Posterior vena cava (tissue), 2 donors: ENCODE measurements around the gene AGAP5. TPM values are rescaled to one million over a fixed set of nuclear protein-coding genes. Genes with fewer than 3 reads are reported as not detected.
A peak's percentile ranks its signal among the peaks of the same experiment; 100 is the strongest.

Experiments
- DNase-seq: peaks from one replicate; pipeline ENCODE4 v3.0.0-alpha.2; 2020; ENCODE audit warnings: low spot score
- intact Hi-C, 2 donors: fragments of 100-400 bp; cut with DNase I; formaldehyde crosslinking; loops; one replicate each; pipeline versions ENCODE4 v1.14.1 to v1.14.2; 2022 to 2023
- total RNA-seq, 2 donors: library from RNA; stranded (reverse); fragmentation: NEBNext Ultra II Directional; extraction: Animal tissue kit (Norgen Biotek cat#: 25700); gene quantifications; one replicate each; pipeline ENCODE4 v1.2.1, GENCODE V29; 2021
- donor health status: DM: yes; HTN: yes; CAD: no.
- donor health status: DM: yes; HTN: yes; CAD: no.

Gene AGAP5
- total RNA-seq, 2 donors from 2014 or later, result 7.3 to 7.8 TPM

DNA sequence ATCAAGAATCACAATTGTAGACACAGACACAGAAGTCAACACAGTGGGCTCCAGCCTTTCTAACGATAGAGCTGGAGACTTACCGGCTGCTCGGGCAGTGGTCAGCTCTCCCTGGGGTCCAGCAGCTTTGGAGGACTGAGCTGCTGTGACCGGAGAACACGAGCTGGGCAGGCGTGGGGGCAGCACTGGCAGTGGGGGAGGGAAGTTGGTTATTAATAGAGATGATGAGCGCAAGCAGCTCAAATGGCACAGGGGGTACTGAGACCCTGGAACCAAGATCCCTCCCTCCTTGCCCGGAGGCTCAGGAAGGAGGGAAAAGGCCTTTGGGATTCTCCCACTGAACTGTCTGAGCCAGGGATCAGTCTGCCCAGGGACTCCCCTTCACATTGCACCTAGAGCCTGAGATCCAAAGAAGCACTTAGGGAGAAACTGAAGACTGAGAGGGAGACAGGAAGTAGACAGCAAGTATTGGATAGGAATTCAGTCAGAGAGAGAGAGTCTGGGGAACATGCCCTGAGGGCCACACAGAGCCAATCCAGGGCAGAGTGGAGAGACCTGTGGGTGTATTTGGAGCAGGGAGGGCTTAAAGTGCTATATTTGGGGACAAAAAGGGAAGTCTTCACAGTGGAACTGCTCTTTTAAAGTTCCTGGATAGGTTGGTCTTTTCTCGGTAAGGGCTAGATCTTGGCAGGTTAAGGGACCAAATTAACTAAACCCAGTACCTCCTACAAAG, 56.4 kb downstream of the AGAP5 start, which contains the start of gene MYOZ1:
Gene MYOZ1 (minus strand): TSS at position 147 of the 733 bp plus-strand sequence. CDS start 1,457 bp downstream, outside the sequence.
- intact Hi-C loops, result loop anchor here (2.0 to 5.0 kb wide), 2 partner anchors 113 to 114 kb away; no protein-coding TSS in a partner anchor
- DNase-seq, result no peak

DNA sequence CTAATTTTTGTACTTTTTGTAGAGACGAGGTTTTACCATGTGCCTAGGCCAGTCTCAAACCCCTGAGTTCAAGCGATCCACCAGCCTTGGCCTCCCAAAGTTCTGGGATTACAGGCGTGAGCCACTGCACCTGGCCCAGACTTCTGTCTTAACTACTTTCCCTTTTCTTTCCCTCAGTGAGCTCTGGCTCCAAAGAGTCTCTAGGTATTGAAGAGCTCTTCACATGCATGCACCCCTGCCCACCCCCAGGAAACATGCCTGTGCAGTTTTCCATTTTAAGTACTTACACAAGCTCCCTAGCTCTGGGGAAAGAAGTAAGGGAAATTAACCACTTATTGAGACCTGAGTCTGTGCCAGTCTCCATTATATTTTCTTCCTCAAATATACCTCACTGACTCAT, 58.6 kb downstream of the AGAP5 start:
- intact Hi-C loops, result no loop called here
- no peak for DNase-seq

DNA sequence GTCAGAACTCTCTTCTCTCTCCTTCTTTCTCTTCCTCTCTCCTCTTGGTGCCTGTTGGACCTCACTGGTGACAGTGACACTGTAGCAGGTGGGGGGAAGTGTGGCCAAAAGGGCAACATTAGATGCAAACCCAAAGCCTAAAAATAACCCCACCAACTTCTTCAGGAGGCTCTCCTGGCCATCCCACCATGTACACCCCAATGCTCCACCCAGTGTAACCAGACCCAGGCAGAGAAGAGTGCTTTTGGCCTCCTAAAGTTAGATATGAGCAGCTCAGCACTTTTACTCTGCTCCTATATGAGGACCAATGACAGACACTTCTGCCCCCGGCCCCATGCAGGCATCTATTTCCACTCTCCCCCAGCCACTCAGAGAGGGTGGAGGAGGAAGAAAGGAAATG, 62.1 kb downstream of the AGAP5 start:
- no peak for DNase-seq
- intact Hi-C loops, result no loop called here

DNA sequence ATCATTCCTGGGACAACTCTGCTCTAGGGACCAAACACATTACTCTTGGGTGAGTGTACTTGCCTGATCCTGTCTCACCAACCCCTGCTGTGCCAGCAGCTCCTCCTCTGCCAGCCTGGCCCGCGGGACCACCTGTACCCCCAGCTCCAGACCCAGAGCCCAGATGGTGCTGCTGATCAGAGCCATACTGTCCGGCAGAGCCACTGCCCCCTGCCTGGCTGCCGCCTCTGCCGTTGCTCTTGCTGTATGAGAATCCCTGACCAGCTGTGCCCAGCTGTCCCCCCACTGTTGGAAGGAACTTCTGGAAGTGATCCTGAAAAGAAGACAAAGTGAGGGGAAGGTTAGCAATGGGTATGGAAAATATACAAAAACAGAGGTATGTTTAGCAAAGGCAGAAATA, 63.5 kb downstream of the AGAP5 start:
- no peak for DNase-seq
- intact Hi-C loops, result no loop called here

GRCh38 chr10:73629165-73629564, 68.7 kb downstream of the AGAP5 start:
- intact Hi-C loops, result no loop called here
- no peak for DNase-seq

DNA sequence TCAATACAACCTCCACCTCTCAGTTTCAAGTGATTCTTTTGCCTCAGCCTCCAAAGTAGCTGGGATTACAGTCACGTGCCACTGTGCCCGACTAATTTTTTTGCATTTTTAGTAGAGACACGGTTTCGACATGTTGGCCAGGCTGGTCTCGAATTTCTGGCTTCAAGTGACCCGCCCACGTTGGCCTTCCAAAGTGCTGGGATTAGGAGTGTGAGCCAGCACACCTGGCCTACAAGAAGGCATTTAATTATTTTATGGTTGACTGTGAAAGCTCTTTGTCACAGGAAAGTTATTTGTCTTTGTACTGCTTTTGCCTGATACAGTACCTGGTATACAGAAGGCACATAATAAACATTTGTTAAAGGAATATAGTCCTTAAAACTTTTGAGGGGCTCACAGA, 69.5 kb downstream of the AGAP5 start:
- intact Hi-C loops, result no loop called here
- DNase-seq, result peak; percentile 38

DNA sequence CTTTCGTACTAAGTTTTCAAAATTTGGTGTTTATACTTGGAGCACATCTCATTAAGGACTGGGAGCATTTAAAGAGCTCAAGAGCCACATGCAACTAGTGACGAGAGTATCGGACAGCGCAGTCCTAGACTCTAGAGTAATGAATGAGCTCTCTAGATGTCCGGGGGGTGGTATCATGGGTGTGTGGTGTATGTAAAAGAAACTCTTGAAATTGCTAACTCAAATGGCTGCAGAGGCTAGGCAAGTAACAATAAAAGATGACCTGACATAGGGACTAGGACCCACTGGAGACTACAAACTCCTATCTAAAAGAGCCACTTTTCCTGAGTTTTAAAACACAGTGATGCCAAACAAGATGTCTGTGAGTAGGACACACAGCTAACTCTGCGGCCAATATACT, 70.6 kb downstream of the AGAP5 start:
- intact Hi-C loops, result no loop called here
- no peak for DNase-seq

- intact Hi-C loops, result no loop called here
- DNase-seq, result peak; percentile 97
Observed at GRCh38 chr10:73625884-73626752, 71.8 kb downstream of the AGAP5 start.

DNA sequence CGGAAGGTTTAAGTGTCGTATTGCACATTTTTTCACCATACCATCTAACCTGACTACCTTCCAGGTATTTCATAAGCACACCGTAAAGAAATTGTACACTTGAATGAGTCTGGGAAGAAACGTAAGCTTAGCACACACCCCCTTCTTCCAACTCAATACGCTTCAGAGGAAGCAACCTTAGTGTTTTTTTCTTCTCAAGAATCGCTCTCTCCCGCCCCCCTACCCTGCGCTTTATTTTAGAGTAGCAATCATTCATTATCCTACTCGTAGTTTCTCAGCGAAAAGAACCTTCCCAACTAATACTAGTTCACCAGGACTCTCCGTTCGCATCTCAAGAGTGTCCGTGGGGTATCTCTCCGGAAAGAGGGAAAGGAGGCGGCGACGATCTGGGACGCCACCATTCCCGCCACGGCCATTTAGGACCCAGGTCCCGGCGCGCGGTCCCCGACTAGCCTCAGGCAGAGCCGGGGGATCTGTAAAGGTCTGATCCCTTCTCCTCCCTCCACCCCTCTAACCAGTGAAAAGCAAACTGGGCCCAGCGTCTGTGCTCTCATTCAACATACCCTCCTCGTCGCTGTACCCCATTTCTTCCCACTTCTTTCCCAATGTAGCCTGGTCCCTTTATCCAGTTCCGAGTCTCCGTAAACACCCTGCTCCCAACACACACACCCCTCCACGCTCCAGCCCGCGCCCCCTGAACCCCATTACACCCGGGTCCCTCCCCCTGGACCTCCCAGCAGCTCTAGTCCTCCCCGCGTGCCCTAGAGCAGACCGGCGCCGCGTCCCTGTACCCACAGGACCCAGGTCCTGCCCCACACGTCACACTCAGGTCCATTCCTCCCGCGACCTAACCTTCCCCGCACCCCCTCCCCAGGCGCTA, 72.7 kb downstream of the AGAP5 start:
- intact Hi-C loops, result no loop called here
- DNase-seq, result peak; percentile 79

Other genes starting within 250 kb of the AGAP5 start
- gene PPP3CB, start 202.1 kb downstream of the AGAP5 start, total RNA-seq, result 10 to 100 TPM; 70.4 to 76.3 TPM
- gene USP54, start 106.8 kb downstream of the AGAP5 start, total RNA-seq, result 10 to 100 TPM; 53.9 to 58.3 TPM
- gene MYOZ1, start 56.6 kb downstream of the AGAP5 start, total RNA-seq, result 1 to 10 TPM; 2.8 to 3.3 TPM
- gene SYNPO2L, start 42.1 kb downstream of the AGAP5 start, total RNA-seq, result 1 to 10 TPM; 3.1 to 4.7 TPM
- gene SEC24C, start 46.3 kb upstream of the AGAP5 start, total RNA-seq, result 10 to 100 TPM; 51.3 to 51.4 TPM
- gene CHCHD1, start 83.9 kb upstream of the AGAP5 start, total RNA-seq, result 10 to 100 TPM; 15.1 to 18.8 TPM
- 10 to 100 TPM; 73.4 to 92.0 TPM for gene ZSWIM8, start 87.5 kb upstream of the AGAP5 start, total RNA-seq
- gene NDST2, start 113.5 kb upstream of the AGAP5 start, total RNA-seq, result 10 to 100 TPM; 23.4 to 24.4 TPM
- 10 to 100 TPM; 70.1 to 78.8 TPM for gene CAMK2G, start 176.4 kb upstream of the AGAP5 start, total RNA-seq
- 10 to 100 TPM; 34.2 to 36.7 TPM for gene PLAU, start 213.0 kb upstream of the AGAP5 start, total RNA-seq